ENCODE results near the gene MAP2K5.

The MAP2K5 gene

DNA sequence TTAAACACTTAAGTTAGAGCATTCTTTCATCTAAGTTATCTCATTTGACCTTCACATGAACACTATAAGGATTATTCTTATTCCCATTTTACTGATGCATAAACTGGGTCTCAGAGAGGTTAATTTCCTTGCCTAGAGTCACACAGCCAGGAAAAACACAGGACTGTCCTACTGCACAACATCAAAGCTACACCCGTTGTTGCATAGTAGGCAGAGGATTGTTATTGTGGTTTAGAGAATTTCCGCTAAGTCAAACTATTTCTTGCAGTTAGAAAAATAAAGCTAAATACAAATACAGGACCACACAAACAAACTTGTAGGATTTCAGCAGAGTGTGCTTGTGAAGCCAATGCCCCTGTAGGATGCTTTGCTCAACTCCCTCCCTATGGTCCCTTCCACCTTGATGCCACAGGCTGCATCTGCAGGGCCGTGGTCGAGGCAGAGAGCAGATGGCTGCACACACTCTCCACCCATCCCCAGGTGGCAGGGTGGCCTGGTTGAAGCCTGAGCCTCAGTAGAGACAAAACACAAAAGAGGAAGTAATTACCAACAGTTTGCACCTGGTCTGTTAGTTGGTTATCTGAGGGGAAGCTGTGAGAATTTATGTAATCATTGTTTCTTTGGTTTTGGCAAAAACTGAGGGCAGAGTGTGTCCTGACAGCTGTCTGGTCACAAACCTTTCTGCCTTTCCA, 241.7 kb downstream of the MAP2K5 start:
- FAIRE-seq = no peak
- TF ChIP-seq, protein P1, sequence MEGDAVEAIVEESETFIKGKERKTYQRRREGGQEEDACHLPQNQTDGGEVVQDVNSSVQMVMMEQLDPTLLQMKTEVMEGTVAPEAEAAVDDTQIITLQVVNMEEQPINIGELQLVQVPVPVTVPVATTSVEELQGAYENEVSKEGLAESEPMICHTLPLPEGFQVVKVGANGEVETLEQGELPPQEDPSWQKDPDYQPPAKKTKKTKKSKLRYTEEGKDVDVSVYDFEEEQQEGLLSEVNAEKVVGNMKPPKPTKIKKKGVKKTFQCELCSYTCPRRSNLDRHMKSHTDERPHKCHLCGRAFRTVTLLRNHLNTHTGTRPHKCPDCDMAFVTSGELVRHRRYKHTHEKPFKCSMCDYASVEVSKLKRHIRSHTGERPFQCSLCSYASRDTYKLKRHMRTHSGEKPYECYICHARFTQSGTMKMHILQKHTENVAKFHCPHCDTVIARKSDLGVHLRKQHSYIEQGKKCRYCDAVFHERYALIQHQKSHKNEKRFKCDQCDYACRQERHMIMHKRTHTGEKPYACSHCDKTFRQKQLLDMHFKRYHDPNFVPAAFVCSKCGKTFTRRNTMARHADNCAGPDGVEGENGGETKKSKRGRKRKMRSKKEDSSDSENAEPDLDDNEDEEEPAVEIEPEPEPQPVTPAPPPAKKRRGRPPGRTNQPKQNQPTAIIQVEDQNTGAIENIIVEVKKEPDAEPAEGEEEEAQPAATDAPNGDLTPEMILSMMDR (IDR thresholded peaks at IDR 0.05; ENCODE audit: insufficient read depth, missing control alignments) = no peak
- DNase-seq (ENCODE audit: insufficient read length, low spot score) = no peak

DNA sequence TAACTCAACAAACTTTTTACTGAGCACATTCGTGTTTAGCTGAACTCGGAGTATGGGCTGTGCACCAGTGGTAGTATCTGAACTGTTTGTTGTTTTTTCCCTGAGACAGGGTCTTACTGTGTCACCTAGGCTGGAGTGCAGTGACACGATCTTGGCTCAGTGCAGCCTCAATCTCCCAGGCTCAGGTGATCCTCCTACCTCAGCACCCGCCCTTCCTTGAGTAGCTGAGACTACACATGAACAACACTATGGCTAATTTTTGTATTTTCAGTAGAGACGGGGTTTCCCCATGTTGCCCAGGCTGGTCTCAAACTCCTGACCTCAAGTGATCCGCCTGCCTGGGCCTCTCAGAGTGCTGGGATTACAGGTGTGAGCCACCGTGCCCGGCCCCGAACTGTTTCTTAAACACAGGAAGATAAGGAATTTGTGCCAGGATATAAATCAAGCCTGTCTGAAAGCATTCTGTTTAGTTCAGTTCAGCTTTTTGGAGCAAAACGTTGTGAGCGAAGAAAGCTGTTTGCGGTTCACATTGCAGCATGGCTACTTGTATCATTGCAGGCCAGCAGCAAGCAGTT, 242.4 kb downstream of the MAP2K5 start:
- TF ChIP-seq, protein P1 (IDR thresholded peaks at IDR 0.05; ENCODE audit: insufficient read depth, missing control alignments) = no peak
- DNase-seq (ENCODE audit: insufficient read length, low spot score) (no peak), FAIRE-seq (no peak)

DNA sequence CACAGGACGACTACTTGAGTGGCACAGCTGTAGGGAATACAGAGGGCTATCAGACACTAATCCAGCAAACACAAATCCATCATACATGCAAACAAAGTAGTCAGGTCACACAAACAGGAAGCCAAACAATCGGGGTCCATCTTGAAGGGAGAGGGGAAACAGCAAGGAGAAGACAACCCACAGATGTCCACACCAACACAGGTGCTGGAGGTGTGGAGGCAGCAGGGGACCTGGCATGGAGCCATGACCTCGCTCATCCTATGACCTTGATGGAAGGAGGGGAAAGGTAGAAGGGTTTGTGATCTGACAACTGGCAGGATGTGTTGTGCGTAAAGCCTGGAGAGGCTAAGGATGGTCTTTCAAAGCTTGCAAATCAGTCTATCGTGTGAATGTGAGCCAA, 242.9 kb downstream of the MAP2K5 start:
- TF ChIP-seq, protein P1 (IDR thresholded peaks at IDR 0.05; ENCODE audit: insufficient read depth, missing control alignments) = no peak
- FAIRE-seq (no peak), DNase-seq (ENCODE audit: insufficient read length, low spot score) (no peak)

DNA sequence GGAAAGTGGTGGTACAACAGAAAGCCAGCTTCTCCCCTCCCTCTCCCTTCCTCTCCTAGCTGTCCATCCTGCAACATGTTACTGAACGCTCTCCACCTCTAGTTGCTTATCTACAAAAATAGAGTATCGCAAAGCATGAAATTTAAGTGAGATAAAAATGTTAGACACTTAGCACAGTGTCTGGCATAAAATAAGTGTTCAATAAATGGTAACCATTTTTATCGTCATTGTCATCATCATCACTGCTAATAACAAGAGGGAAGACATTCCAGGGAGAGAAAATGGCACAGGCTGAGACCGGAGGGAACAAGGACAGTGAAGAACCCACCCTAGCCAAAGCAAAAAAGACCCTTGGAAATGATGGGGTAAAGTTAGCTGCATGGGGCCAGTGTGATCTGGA, 244.1 kb downstream of the MAP2K5 start:
- TF ChIP-seq, protein P1 (IDR thresholded peaks at IDR 0.05; ENCODE audit: insufficient read depth, missing control alignments) = no peak
- no peak for DNase-seq (ENCODE audit: insufficient read length, low spot score)
- no peak for FAIRE-seq

DNA sequence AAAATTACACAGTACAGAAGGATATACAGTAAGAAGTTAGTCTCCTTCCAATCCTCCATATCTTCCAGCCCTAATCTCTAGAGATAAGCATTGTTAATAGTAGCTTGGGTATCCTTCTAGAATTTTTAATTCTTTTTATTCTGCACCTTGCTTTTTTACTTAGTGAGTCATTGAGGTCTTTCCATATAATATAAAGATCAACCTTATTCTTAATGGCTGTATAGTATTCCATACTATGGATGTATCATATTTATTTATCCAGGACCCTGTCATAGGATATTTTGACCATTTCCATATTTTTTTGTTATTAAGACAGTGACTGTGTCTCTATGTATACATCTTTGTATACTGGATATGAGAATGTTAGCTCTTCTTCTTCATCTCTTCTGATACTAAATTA, 246.5 kb downstream of the MAP2K5 start:
- FAIRE-seq (no peak), DNase-seq (ENCODE audit: insufficient read length, low spot score) (no peak)
- TF ChIP-seq, protein P1 (IDR thresholded peaks at IDR 0.05; ENCODE audit: insufficient read depth, missing control alignments) = no peak

DNA sequence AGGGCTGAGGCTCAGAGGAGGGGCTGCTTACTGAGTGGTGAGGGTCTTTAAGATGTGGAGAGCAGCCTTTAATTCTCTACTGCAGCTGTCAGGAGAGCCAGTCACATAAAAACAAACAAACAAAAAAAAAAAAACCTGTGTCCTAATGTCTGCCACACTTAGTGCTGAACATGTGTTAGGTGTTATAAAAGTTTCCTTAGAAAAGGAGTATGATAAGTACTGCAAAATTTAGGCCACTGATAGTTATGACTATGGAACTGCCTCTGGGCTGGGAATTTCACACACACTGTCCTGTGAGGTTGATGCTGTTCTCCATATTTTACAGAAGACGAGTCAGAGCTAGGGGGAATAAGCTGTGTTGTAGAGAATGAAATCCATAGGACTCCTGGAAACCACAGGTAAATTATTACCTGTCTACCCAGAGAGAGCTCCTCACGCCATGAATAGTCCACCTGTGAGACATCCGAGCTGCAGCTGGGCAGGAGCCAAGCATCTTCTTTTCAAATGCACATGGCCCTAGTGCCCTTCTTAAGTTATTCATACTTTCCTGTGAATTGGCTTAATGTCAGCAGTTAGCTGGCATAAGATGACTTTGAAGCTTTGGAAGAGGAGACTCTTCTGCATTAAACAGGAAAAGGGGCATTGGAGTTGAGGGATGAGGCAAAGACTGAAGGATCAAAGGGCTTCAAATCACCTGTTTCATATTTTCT, 248.3 kb downstream of the MAP2K5 start:
- TF ChIP-seq, protein P1 (IDR thresholded peaks at IDR 0.05; ENCODE audit: insufficient read depth, missing control alignments) = no peak
- DNase-seq (ENCODE audit: insufficient read length, low spot score) (no peak), FAIRE-seq (no peak)
